IPS-20b (cell line): ENCODE data around the gene C8A.

Source experiments
- H3K27ac ChIP-seq: one replicate; pipeline ENCODE4 v1.5.1; 2013; ENCODE audit warnings: low read length
- H3K27me3 ChIP-seq: 2 replicates; pipeline ENCODE4 v1.6.1; 2013; ENCODE audit warnings: mild to moderate bottlenecking, low read length, inconsistent platforms; ENCODE audit not compliant: insufficient read depth
- H3K36me3 ChIP-seq: 2 replicates; pipeline ENCODE4 v1.6.1; 2013; ENCODE audit warnings: low read depth, mild to moderate bottlenecking, inconsistent platforms, low read length, moderate library complexity; ENCODE audit not compliant: insufficient read depth
- H3K4me1 ChIP-seq: 2 replicates; pipeline ENCODE4 v1.6.1; 2013; ENCODE audit warnings: mild to moderate bottlenecking, control low read depth, inconsistent platforms, low read length, moderate library complexity; ENCODE audit not compliant: insufficient read depth
- H3K4me3 ChIP-seq: 2 replicates; pipeline ENCODE4 v1.5.1; 2013; ENCODE audit warnings: mild to moderate bottlenecking, low read length, inconsistent platforms
- H3K9ac ChIP-seq: 2 replicates; pipeline ENCODE4 v1.6.1; 2013; ENCODE audit warnings: low read depth, mild to moderate bottlenecking, inconsistent platforms, low read length, moderate library complexity
- H3K9me3 ChIP-seq: 2 replicates; pipeline ENCODE4 v1.6.1; 2013; ENCODE audit warnings: mild to moderate bottlenecking, low read depth, low read length, inconsistent platforms; ENCODE audit not compliant: insufficient read depth

The C8A gene

GRCh38 chr1:56854521-56855099 is at the start of gene C8A:
C8A (plus strand) TSS chr1:56854797; CDS start chr1:56854902, 105 bp downstream.
- no peak within 1 kb of the TSS for H3K9ac ChIP-seq
- H3K9me3 ChIP-seq: no peaks in the 10 kb centered on the region
- H3K4me3 ChIP-seq: no peak within 1 kb of the TSS
- H3K36me3 ChIP-seq: no peaks in the 10 kb centered on the region
- peaks cover 5% of the 10 kb centered on the region; the same call in 1 of the 2 replicates for H3K4me1 ChIP-seq
- no peak within 1 kb of the TSS for H3K27ac ChIP-seq
- H3K27me3 ChIP-seq: no peaks in the 10 kb centered on the region; the same call in 1 of the 2 replicates

- Histone ChIP-seq H3K4me3 (no peak overlapping the region), H3K36me3 (no peaks in the 10 kb centered on the region), H3K27me3 (no peaks in the 10 kb centered on the region), H3K4me1 (no peaks in the 10 kb centered on the region), H3K9me3 (no peaks in the 10 kb centered on the region), H3K27ac (no peak overlapping the region), H3K9ac (no peak overlapping the region)
Measured at GRCh38 chr1:56806804-56807203, 47.8 kb upstream of the C8A start.

GRCh38 chr1:56808410-56808809 is 46.2 kb upstream of the C8A start:
- Histone ChIP-seq H3K4me1 (no peaks in the 10 kb centered on the region), H3K9me3 (no peaks in the 10 kb centered on the region), H3K27me3 (no peaks in the 10 kb centered on the region), H3K4me3 (no peak overlapping the region), H3K36me3 (no peaks in the 10 kb centered on the region), H3K9ac (no peak overlapping the region), H3K27ac (no peak overlapping the region)

GRCh38 chr1:56811331-56811730 is 43.3 kb upstream of the C8A start:
- no peak overlapping the region for H3K27ac ChIP-seq
- no peaks in the 10 kb centered on the region for H3K27me3 ChIP-seq
- H3K4me3 ChIP-seq: no peak overlapping the region
- H3K9ac ChIP-seq: no peak overlapping the region
- H3K4me1 ChIP-seq: no peaks in the 10 kb centered on the region
- no peaks in the 10 kb centered on the region for H3K9me3 ChIP-seq
- no peaks in the 10 kb centered on the region for H3K36me3 ChIP-seq

GRCh38 chr1:56814205-56814604 is 40.4 kb upstream of the C8A start:
- no peaks in the 10 kb centered on the region for H3K9me3 ChIP-seq
- no peak overlapping the region for H3K4me3 ChIP-seq
- H3K27me3 ChIP-seq: no peaks in the 10 kb centered on the region
- 0 out of 2 replicates have a peak, but pooled peaks cover 2% of the 10 kb centered on the region for H3K4me1 ChIP-seq
- H3K9ac ChIP-seq: no peak overlapping the region
- H3K27ac ChIP-seq: no peak overlapping the region
- no peaks in the 10 kb centered on the region for H3K36me3 ChIP-seq

GRCh38 chr1:56816264-56816663 is 38.3 kb upstream of the C8A start:
- no peaks in the 10 kb centered on the region for H3K36me3 ChIP-seq

GRCh38 chr1:56816909-56817308 is 37.7 kb upstream of the C8A start:
- Histone ChIP-seq H3K27ac (no peak overlapping the region), H3K27me3 (0 out of 2 replicates have a peak, but pooled peaks cover 5% of the 10 kb centered on the region), H3K9ac (no peak overlapping the region), H3K4me3 (no peak overlapping the region), H3K4me1 (0 out of 2 replicates have a peak, but pooled peaks cover 6% of the 10 kb centered on the region), H3K36me3 (no peaks in the 10 kb centered on the region), H3K9me3 (no peaks in the 10 kb centered on the region)

More at GRCh38 chr1:56816264-56816663, 38.3 kb upstream of the C8A start:
- Histone ChIP-seq H3K4me1 (0 out of 2 replicates have a peak, but pooled peaks cover 6% of the 10 kb centered on the region), H3K9me3 (no peaks in the 10 kb centered on the region), H3K9ac (no peak overlapping the region), H3K27me3 (0 out of 2 replicates have a peak, but pooled peaks cover 2% of the 10 kb centered on the region), H3K27ac (no peak overlapping the region), H3K4me3 (no peak overlapping the region)

- Histone ChIP-seq H3K9me3 (no peaks in the 10 kb centered on the region), H3K4me3 (no peak overlapping the region), H3K27ac (no peak overlapping the region), H3K27me3 (0 out of 2 replicates have a peak, but pooled peaks cover 5% of the 10 kb centered on the region), H3K9ac (no peak overlapping the region), H3K4me1 (0 out of 2 replicates have a peak, but pooled peaks cover 6% of the 10 kb centered on the region), H3K36me3 (no peaks in the 10 kb centered on the region)
Measured at GRCh38 chr1:56817716-56818463, 36.7 kb upstream of the C8A start.

GRCh38 chr1:56819387-56819899 is 35.2 kb upstream of the C8A start, which contains the start of gene FYB2:
FYB2 (minus strand) TSS chr1:56819404; CDS start chr1:56819290, 114 bp downstream.
- H3K4me1 ChIP-seq: 0 out of 2 replicates have a peak, but pooled peaks cover 6% of the 10 kb centered on the region
- 0 out of 2 replicates have a peak, but pooled peaks cover 5% of the 10 kb centered on the region for H3K27me3 ChIP-seq
- peak within 1 kb of the TSS; percentile 51; the same call in 1 of the 2 replicates for H3K4me3 ChIP-seq
- no peak within 1 kb of the TSS for H3K27ac ChIP-seq
- no peaks in the 10 kb centered on the region for H3K36me3 ChIP-seq
- H3K9ac ChIP-seq: peak within 1 kb of the TSS; percentile 9; the same call in 1 of the 2 replicates
- no peaks in the 10 kb centered on the region for H3K9me3 ChIP-seq

GRCh38 chr1:56820755-56821461 is 33.7 kb upstream of the C8A start:
- Histone ChIP-seq H3K27ac (no peak overlapping the region), H3K36me3 (no peaks in the 10 kb centered on the region), H3K4me3 (no peak overlapping the region), H3K4me1 (0 out of 2 replicates have a peak, but pooled peaks cover 6% of the 10 kb centered on the region), H3K27me3 (0 out of 2 replicates have a peak, but pooled peaks cover 5% of the 10 kb centered on the region), H3K9ac (no peak overlapping the region), H3K9me3 (no peaks in the 10 kb centered on the region)

- Histone ChIP-seq H3K36me3 (no peaks in the 10 kb centered on the region), H3K9ac (no peak overlapping the region), H3K27ac (no peak overlapping the region)
Measured at GRCh38 chr1:56821462-56821797, 33.2 kb upstream of the C8A start.

More at GRCh38 chr1:56821462-56821797, 33.2 kb upstream of the C8A start:
- Histone ChIP-seq H3K9me3 (no peaks in the 10 kb centered on the region), H3K27me3 (0 out of 2 replicates have a peak, but pooled peaks cover 5% of the 10 kb centered on the region), H3K4me3 (no peak overlapping the region), H3K4me1 (0 out of 2 replicates have a peak, but pooled peaks cover 6% of the 10 kb centered on the region)
